ENCODE results near the gene GFRA1. TPM values are rescaled to one million over a fixed set of nuclear protein-coding genes. Genes with fewer than 3 reads are reported as not detected.

GFRA1 gene
- total and polyA plus RNA-seq, 11 donors, result 0.76 to 18.6 (median 1.4) TPM

GRCh38 chr10:116265686-116266085 is 7.3 kb downstream of the GFRA1 start:
- Histone ChIP-seq H3K4me1 (peaks cover 0 to 1% (median 0%) of the 10 kb centered on the region in 12 donors), H3K4me3 (no peak overlapping the region), H3K9me3 (no peaks in the 10 kb centered on the region), H3K27ac (no peak overlapping the region), H3K36me3 (no peaks in the 10 kb centered on the region), H3K27me3 (peaks cover 0 to 32% (median 9%) of the 10 kb centered on the region in 9 donors)
- no peak for DNase-seq
- 70 to 79% (median 75%) methylated on average over 10 of the region's 10 CpGs for WGBS, 4 donors
- no peak for ATAC-seq
- intact Hi-C loops (cut with DNase I), result no loop called here
- TF ChIP-seq POLR2A (IDR thresholded peaks at IDR 0.05), result no peak
- TF ChIP-seq, protein P1, sequence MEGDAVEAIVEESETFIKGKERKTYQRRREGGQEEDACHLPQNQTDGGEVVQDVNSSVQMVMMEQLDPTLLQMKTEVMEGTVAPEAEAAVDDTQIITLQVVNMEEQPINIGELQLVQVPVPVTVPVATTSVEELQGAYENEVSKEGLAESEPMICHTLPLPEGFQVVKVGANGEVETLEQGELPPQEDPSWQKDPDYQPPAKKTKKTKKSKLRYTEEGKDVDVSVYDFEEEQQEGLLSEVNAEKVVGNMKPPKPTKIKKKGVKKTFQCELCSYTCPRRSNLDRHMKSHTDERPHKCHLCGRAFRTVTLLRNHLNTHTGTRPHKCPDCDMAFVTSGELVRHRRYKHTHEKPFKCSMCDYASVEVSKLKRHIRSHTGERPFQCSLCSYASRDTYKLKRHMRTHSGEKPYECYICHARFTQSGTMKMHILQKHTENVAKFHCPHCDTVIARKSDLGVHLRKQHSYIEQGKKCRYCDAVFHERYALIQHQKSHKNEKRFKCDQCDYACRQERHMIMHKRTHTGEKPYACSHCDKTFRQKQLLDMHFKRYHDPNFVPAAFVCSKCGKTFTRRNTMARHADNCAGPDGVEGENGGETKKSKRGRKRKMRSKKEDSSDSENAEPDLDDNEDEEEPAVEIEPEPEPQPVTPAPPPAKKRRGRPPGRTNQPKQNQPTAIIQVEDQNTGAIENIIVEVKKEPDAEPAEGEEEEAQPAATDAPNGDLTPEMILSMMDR (IDR thresholded peaks at IDR 0.05), result no peak

DNA sequence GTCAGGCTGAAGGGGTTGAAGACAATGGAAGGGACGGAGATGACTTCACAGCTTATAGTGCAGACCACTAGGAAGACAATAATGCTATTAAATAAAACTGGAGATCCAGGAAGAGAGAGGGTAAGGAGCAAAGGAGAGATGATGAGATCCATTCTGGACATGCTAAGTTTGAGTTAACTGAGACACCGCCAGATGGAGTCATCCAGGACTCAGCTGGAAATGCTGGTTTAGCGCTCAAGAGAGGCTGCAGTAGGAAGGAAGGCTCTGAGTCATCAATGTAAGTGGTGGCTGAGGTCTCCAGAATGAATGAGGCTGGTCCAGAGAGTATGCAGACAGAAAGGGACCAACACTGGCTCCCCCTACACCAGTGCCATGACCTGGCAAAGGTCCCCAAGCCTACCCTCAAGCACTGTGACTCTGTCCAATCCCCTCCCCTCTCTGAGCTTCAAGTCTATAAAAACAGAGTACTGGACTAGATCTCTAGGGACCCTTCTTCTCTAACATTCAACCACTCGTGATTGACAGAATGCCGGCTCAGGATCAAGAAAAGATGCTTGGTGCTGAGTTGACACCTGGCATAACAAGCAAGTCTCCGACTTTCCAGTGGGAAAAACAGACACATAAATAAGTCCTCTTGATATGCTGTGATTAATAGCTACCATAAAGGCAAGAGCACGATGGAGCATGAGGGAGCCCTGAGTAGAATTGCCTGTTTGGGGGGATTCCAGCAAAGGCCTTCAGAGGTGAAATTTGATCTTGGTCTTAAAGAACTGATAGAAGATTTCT is 8.9 kb downstream of the GFRA1 start:
- ATAC-seq, result no peak
- 81 to 89% (median 87%) methylated on average over 7 of the region's 7 CpGs for WGBS, 4 donors

DNA sequence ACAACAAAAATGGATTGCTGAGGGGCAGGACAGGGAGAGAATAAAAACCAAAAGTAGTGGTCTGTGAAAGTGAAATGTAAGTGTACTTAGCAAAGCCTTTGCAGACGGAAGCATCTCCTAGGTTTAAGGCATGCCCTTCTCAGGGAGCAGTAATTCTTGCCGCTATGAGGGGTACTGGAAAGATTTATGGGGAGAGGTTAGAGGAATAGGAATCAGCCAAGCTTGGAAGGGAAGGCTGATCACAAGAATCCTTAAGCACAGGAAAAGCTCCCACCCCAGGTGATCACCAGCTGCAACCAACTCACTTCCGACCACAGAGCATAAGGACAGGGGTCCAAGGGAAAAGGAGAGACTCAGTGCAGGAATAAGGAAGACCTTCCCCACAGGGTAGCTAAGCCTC is 10.3 kb downstream of the GFRA1 start:
- Histone ChIP-seq H3K4me3 (no peak overlapping the region), H3K4me1 (no peaks in the 10 kb centered on the region), H3K27ac (no peak overlapping the region), H3K27me3 (peaks cover 0 to 20% (median 3%) of the 10 kb centered on the region in 9 donors), H3K9me3 (no peaks in the 10 kb centered on the region), H3K36me3 (no peaks in the 10 kb centered on the region)
- TF ChIP-seq, protein P1 (IDR thresholded peaks at IDR 0.05), result no peak
- no peak for TF ChIP-seq POLR2A (IDR thresholded peaks at IDR 0.05)
- DNase-seq (no peak), ATAC-seq (no peak)
- WGBS, 4 donors, result 85 to 89% (median 86%) methylated on average over 3 of the region's 3 CpGs
- intact Hi-C loops (cut with DNase I), result no loop called here

More for the DNA sequence above, 8.9 kb downstream of the GFRA1 start:
- intact Hi-C loops (cut with DNase I), result no loop called here
- no peak overlapping the region for H3K27ac ChIP-seq
- DNase-seq, result no peak
- no peaks in the 10 kb centered on the region for H3K36me3 ChIP-seq
- H3K9me3 ChIP-seq, result no peaks in the 10 kb centered on the region
- peaks cover 0 to 23% (median 2%) of the 10 kb centered on the region in 9 donors for H3K27me3 ChIP-seq
- TF ChIP-seq POLR2A (IDR thresholded peaks at IDR 0.05), result no peak
- TF ChIP-seq, protein P1 (IDR thresholded peaks at IDR 0.05), result no peak
- no peaks in the 10 kb centered on the region for H3K4me1 ChIP-seq
- H3K4me3 ChIP-seq, result no peak overlapping the region

GRCh38 chr10:116260599-116260998 is 12.4 kb downstream of the GFRA1 start:
- 57 to 66% (median 62%) methylated on average over 2 of the region's 2 CpGs for WGBS, 4 donors
- Histone ChIP-seq H3K36me3 (no peaks in the 10 kb centered on the region), H3K27ac (no peak overlapping the region), H3K9me3 (no peaks in the 10 kb centered on the region), H3K4me3 (no peak overlapping the region), H3K4me1 (no peaks in the 10 kb centered on the region), H3K27me3 (peaks cover 0 to 14% (median 3%) of the 10 kb centered on the region in 9 donors)
- no peak for DNase-seq
- no peak for TF ChIP-seq POLR2A (IDR thresholded peaks at IDR 0.05)
- TF ChIP-seq, protein P1 (IDR thresholded peaks at IDR 0.05), result no peak
- no peak for ATAC-seq
- intact Hi-C loops (cut with DNase I), result no loop called here
